ENCODE results near the gene CRISP3. TPM values are rescaled to one million over a fixed set of nuclear protein-coding genes. Genes with fewer than 3 reads are reported as not detected.

Gene CRISP3
- not detected for total RNA-seq

- no peaks in the 10 kb centered on the region for H3K27me3 ChIP-seq
- no peaks in the 10 kb centered on the region for H3K36me3 ChIP-seq
- no peaks in the 10 kb centered on the region for H3K4me1 ChIP-seq
- H3K9me3 ChIP-seq, result no peaks in the 10 kb centered on the region
- no peak within 1 kb of the TSS for H3K4me3 ChIP-seq
- no peak within 1 kb of the TSS for H3K27ac ChIP-seq
- whole genome bisulfite sequencing, 2 donors, result 45 to 63% methylated on average over 1 of the region's 1 CpG
- no peak for DNase-seq (ENCODE audit: low spot score in 2 of 2)
- TF ChIP-seq POLR2A (IDR thresholded peaks at IDR 0.05) (no peak), CTCF (IDR thresholded peaks at IDR 0.05) (no peak), EP300 (IDR thresholded peaks at IDR 0.05) (no peak)
These were observed at the start of gene CRISP3 for GRCh38 chr6:49744259-49744658. Gene CRISP3, minus strand, starts transcription at chr6:49744388. Its CDS starts 21 bp downstream, at chr6:49744367.

- H3K27ac ChIP-seq, result no peak overlapping the region
- H3K4me3 ChIP-seq, result no peak overlapping the region
- 79 to 81% methylated on average over 2 of the region's 2 CpGs for WGBS, 2 donors
- no peaks in the 10 kb centered on the region for H3K9me3 ChIP-seq
- H3K27me3 ChIP-seq, result no peaks in the 10 kb centered on the region
- H3K36me3 ChIP-seq, result no peaks in the 10 kb centered on the region
- H3K4me1 ChIP-seq, result no peaks in the 10 kb centered on the region
- DNase-seq (ENCODE audit: low spot score in 2 of 2), result no peak
- TF ChIP-seq EP300 (IDR thresholded peaks at IDR 0.05) (no peak), POLR2A (IDR thresholded peaks at IDR 0.05) (no peak), CTCF (IDR thresholded peaks at IDR 0.05) (no peak)
These were observed 46.2 kb upstream of the CRISP3 start for GRCh38 chr6:49790341-49790740.

- WGBS, 2 donors, result 86% methylated on average over 8 of the region's 8 CpGs
- Histone ChIP-seq H3K27ac (no peak within 1 kb of the TSS), H3K4me3 (no peak within 1 kb of the TSS), H3K9me3 (no peaks in the 10 kb centered on the region), H3K27me3 (no peaks in the 10 kb centered on the region), H3K36me3 (no peaks in the 10 kb centered on the region), H3K4me1 (no peaks in the 10 kb centered on the region)
- TF ChIP-seq EP300 (IDR thresholded peaks at IDR 0.05) (no peak), CTCF (IDR thresholded peaks at IDR 0.05) (no peak), POLR2A (IDR thresholded peaks at IDR 0.05) (no peak)
- no peak for DNase-seq (ENCODE audit: low spot score in 2 of 2)
These were observed 43.0 kb upstream of the CRISP3 start, which contains the start of gene PGK2 for GRCh38 chr6:49787176-49787575. Gene PGK2, minus strand, starts transcription at chr6:49787285. Its CDS starts 98 bp downstream, at chr6:49787187.

GRCh38 chr6:49784272-49784671 is 40.1 kb upstream of the CRISP3 start:
- no peak overlapping the region for H3K4me3 ChIP-seq
- DNase-seq (ENCODE audit: low spot score in 2 of 2), result no peak
- no peaks in the 10 kb centered on the region for H3K36me3 ChIP-seq
- H3K4me1 ChIP-seq, result no peaks in the 10 kb centered on the region
- no peak for TF ChIP-seq EP300 (IDR thresholded peaks at IDR 0.05)
- no peak for TF ChIP-seq POLR2A (IDR thresholded peaks at IDR 0.05)
- no peak for TF ChIP-seq CTCF (IDR thresholded peaks at IDR 0.05)
- no peak overlapping the region for H3K27ac ChIP-seq
- H3K9me3 ChIP-seq, result no peaks in the 10 kb centered on the region
- no peaks in the 10 kb centered on the region for H3K27me3 ChIP-seq

GRCh38 chr6:49782725-49783124 is 38.5 kb upstream of the CRISP3 start:
- no peaks in the 10 kb centered on the region for H3K27me3 ChIP-seq
- H3K9me3 ChIP-seq, result no peaks in the 10 kb centered on the region
- 83 to 91% methylated on average over 7 of the region's 7 CpGs for WGBS, 2 donors
- no peak overlapping the region for H3K27ac ChIP-seq
- H3K36me3 ChIP-seq, result no peaks in the 10 kb centered on the region
- no peak overlapping the region for H3K4me3 ChIP-seq
- TF ChIP-seq CTCF (IDR thresholded peaks at IDR 0.05), result no peak
- TF ChIP-seq EP300 (IDR thresholded peaks at IDR 0.05), result no peak
- TF ChIP-seq POLR2A (IDR thresholded peaks at IDR 0.05), result no peak
- H3K4me1 ChIP-seq, result no peaks in the 10 kb centered on the region
- no peak for DNase-seq (ENCODE audit: low spot score in 2 of 2)

Measured in tibial nerve (tissue), 4 donors.